DMS53 treated with DMSO at 0.1 percent for 48 hours (cell line): ENCODE data around the gene BCL2.
A peak's percentile ranks its signal among the peaks of the same experiment; 100 is the strongest.

Source experiments
- DNase-seq: peaks from one replicate; lab custom pipeline; 2025; ENCODE audit not compliant: unreplicated experiment; lab: John Stamatoyannopoulos, UW

The BCL2 gene

DNA sequence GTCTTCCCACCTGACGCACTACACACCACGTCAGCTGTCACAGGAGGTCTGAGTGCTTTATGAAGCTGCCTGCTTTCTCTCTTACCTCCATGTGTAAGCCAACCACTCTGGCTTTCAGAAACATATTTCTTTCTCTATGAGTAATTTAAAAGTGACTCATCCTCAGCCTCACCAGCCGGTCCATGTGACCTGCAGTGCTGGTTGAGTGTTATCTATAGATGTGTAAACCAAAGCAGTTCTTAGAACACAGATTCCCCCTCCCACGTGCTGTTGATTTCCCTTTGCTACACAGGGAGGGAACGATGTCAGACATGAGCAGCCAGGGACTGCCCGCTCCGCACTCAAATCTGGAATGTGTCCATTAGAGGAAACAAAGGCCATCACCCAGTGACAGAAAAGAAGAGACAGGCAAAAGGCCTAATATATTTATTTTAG lies 157.8 kb downstream of the BCL2 start:
- DNase-seq, result peak; percentile 99

DNA sequence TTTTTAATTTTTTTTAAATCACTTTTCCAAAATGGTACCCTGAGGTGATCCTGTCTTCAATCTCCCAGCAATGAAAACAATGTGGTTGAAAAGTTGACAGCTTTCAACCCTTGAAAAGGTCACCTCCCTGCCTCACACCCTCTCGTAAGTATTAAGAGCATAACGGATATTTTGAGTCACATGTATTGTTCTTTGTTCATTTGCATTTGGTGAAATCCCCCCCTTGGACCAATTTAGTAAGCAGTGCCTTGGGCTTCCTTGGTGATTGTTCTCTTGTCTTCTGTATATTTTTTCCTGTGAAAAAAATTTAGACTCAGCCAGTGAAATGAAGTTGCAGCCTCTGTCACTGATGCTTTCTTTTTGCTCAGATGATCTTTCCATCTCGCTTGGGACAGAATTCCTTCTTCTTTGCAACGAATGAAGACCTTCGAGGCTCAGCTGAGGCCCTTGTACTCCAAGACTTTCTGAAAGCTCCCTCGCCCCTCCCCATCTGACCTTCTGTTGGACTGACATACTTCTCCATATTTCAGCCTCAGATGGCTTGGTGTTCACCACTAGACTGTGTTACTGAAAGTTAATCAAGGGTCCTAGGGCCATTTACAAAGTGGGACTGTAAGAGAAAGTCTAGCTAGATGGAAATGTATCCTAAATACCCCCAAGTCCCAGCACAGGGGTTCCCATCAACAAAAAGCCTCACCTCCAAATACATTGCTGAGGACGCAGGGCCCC lies 158.4 kb downstream of the BCL2 start:
- DNase-seq, result no peak

DNA sequence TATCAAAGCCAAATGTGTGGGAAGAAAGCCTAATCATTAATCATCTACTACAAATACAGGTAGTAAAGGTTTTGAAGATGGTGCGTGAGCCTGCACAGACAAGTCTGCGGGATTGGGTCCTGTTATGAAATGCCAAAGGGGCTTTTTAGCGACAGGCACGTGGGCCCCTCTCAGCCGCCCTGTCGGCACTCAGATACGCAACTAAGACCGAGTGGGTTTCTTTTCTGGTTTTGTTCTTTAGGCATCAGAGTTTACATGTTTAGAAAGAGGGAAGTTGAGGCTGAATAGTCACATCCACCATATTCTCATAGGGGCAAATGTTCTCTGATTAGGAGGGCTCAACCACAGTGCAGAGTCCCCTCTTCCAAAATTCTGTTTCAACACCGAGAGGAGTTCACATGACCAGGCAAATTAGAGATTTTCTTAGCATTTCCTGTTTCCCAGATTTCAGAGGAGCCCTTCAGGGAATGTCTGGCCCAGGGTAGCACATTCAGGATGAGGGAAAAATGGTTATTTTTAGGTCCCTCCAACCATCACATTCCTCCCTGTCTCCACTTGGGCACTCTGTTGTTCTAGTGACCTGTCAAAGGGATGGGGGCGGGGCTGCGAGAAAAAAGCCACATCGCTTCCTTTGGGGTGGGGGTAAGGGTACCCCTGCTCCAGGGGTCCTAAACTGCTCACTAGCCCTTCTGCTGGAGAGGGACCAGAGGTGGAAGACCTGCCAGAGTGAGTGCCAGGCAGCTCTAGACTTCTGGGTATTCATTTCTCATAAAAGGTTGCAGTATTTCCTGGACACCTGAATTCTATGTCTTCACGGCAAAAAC lies 159.2 kb downstream of the BCL2 start:
- DNase-seq, result no peak

DNA sequence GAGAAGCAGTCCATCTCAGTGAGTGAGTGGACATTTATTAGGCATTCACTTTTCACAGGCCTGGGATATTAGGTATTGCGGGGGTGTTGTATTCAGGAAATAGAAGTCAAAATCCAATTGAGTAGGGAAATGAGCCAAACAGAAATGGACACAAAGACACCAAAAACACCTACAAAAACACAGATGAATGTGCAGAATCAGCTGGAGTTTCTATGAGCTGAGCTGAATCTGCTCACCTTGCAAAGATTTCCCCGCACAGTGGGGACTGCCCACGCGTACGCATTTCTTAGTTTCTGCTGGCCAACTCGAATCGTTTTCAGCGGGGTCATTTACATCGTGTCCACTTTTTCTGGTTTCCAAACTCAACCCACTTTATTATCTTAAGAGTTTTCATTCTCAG lies 160.0 kb downstream of the BCL2 start:
- DNase-seq, result no peak

DNA sequence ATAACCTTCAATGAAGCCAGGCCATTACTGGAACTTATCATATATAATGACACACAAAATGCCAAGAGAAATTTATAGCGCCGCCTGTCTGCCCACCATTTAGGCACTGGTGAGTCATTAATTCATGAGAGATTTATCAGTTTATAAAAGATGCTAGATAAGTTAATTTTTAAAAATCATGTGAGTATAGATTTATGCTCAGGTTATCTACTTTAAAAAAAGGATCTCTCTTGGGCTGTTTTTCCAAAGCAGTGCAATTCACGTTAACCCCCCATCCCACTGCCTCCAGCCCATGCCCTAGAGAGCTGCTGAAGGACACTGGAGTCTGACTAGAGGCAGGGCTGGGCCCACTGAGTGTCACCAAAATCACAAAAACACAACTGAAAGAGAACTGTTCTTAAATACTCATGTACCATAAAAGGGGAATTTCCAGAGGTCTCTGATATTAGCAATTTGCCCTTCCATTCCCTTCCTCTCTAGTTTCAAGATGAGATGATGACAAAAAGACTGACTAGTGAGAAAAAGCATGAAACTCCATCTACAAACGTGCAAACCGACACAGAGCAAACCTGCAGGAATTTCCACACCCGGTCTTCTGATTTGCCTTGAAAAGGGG lies 160.8 kb downstream of the BCL2 start:
- DNase-seq, result no peak

DNA sequence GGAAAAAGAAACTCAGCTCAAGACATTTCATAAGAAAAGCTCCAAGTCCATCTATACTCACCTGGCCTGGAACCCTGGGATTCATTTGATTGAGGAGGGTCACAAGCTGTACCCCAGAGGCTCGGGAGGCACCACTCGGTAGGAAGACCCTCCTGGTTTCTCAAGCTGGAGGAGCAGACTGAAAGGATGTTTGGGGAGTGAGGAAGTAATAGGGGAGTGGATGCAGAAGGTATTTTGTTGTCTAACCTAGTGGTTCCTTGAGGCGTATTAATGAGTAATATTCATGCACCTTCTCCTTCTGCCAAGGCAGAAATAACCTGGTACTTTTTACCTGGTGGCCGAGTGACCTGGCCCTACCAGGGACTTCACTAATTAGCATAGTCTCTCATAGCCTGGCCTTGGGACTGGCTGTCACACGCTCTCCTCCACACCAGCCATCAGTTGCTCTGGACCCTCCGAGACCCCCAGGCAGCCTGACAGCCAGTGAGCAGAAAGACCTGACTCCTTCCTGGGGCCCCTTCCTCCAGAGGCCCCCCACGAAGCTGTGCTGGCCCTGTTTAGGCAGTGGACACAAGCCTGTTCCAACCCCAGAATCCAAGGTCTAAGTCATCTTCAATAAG lies 161.4 kb downstream of the BCL2 start:
- no peak for DNase-seq

DNA sequence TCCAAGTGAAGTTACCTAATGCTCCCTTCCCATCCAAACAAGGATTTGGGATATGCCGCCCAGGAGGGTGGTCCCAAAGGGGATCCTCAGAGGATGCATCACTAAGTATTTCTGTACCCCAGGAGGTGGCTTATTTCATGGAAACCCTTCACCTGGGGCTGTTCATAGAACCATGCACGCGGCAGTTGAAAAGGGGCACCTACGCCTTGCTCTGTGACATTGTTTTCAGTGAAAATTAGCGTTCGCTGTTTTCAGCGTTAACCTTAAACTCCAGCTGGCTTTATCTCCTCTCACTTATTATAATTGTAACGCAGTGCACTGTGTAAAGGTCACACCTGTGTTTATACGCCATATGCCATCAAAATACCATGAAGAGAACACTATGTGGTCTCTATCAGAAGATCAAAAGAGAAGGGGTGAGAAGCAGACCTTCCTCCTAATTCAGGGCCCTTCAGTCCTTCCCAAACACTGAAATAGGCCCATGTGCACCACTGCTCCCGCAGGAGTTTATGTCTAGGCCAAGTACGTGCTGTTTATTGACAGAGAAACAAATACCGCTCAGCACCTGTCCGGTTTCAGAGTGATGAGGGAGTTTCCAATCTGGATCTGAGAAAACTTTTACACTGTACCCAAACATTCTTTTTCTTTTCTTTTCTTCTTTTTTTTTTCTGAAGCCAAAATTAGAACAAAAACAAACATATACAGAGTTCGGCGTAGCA lies 162.1 kb downstream of the BCL2 start:
- DNase-seq, result peak; percentile 86

DNA sequence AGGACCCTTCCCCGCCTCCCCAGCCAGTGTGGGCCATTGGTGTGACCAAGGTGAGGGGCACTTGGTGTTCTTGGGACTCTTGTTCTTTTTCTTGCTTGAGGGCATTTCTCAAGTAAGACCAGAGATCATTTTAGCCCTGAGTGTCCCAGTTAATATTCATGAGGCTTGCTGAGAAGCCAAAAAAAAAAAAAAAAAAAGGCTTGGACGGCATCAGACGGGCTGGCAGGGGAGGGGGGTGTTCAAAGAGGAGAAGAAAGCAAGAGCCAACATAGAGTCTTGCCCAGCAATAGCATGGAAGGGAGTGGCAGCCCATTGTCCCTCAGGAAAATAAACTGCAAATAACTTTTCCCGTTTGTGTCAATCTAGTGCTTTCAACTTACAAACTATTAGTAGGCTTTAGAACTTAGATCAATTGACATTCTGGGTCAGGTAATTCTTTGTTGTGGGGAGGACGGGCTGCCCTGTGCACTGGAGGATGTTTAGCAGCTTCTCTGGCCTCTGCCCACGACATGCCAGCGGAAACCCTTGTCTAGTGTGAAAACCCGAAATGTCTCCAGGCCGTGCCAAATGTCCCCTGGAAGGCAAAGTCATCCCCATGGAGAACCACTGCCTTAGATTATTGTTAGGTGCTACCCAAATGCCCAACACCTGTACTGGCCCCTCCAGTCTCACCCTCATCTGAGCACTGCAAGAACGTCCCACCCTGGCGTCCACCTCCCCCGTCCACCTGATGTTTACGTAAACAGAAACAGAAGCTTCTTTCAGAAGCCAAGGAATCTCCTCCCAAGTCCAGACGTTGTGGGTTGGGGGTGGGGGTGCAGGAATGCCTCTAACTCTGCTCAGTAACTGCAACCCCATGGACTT lies 163.4 kb downstream of the BCL2 start:
- DNase-seq, result no peak

DNA sequence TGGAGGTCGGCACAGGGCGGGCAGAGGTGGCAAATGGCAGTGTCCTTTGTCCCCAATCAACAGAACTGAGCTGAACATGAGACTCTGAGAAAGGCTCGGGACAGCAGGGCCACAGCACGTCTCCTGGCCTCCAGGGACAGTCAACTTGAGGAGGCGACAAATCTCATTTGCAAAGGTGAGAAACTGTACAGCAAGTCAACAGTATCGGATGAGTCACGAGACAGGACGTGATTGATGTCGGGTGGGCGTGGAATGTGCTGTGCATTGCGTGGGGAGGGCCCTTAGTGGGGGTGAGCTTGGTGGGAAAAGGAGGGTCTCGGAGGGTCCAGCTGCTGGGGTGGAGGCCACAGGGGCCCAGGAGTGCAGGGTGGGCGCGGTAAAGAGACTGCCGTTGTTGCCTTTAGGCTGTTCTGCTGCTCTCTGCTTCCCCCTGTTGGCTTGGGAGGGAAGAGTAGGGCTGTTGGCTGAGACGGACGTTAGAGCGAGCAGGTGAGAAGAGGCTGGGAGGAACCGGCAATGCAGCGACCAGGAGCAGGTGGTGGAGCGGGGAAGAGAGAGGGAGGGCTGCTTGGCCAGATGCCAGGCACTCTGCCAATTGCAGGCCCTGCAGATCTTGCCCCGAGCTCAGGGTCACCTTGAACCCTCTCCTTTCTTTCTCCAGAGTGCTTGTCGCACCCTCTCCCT lies 164.3 kb downstream of the BCL2 start:
- DNase-seq, result peak; percentile 99

DNA sequence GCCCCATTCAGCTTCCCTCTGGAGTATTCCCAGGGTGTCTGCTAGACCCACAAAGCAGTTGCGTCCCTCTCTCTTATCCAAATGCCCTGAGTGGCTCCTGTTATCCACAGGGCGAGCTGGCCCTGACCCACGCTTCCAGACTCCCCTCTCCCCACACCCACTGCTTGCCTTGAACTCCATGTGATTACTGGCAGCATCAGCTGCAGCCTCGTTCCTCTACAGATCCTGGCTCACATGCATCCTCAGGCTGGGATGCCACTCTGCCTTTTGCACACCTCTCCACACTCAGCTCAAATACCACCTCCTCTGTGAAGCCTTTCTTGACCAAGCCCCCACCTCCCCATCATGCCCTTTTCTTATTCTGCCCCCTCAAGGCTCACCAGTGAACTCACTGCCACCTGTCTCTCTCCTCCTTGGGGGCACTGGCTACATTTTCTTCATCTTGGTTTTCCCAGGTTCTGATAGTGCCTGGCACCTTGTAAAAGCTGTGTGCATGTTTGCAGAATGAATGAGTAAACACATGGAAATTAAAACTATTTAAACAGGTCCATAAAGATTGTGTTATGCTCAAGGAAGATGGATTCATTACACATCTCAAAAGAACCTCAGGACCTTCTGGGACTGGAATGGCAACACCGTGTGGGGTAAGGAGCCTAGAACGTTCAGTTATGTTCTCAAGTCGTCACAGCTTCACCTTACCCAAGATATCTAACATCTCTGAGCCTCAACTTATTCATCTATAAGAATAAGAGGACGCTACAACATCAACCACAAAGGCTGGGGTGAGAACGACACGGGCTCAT lies 165.0 kb downstream of the BCL2 start:
- no peak for DNase-seq

DNA sequence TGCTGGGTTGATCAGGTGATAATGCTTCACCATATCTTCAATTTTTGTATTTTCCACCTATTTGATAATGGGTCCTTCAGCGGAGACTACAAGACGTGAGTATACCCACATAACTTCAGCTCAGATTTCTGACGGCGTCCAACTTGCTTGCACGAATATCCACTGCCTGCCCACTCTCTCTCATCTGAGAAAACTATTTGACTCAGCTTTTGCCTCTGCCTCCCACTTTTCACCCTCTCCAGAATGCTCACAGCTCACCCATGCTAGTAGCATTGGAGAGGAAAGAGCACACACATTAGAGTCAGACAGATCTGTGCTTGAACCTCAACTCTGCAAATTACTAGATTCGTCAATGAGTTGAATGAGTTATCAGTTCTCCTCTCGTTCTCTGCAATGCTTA lies 166.8 kb downstream of the BCL2 start:
- no peak for DNase-seq

DNA sequence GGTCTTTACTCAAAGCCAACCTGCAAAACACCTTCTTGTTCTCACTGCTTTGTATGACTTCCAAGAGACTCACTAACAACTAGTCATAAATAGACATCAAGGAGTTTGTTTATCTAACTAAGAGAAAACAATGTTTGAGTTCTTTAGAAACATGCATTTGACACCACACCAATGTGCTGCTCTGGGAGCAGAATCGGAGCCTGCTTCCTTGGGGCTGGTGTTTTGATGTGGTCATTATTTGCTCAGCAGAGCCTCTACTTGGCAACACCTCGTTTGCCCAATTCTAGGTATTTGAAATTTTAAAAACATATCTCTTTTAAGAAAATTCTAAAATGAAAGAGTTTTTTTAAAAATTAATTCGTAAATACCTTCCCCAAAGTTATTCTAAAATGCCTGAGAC lies 167.5 kb downstream of the BCL2 start:
- no peak for DNase-seq

DNA sequence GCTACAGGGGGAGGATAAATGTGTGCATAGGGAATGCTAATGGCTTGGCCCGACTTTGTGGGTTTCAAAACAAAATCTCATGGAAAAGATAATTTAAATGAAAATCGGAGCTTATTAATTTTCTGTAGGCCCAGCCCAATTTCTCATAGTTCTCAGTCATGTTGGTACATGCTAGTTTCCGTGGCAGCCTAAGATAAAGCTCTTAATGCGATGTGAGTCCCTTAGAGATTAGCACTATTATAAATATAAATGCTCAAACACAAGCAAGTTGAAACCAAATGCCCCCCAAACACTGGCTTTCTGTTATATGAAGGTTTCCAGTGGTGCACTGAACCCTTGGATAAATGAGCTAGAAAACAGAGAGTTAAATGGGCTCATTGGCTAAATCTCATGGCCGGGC lies 168.0 kb downstream of the BCL2 start:
- no peak for DNase-seq

DNA sequence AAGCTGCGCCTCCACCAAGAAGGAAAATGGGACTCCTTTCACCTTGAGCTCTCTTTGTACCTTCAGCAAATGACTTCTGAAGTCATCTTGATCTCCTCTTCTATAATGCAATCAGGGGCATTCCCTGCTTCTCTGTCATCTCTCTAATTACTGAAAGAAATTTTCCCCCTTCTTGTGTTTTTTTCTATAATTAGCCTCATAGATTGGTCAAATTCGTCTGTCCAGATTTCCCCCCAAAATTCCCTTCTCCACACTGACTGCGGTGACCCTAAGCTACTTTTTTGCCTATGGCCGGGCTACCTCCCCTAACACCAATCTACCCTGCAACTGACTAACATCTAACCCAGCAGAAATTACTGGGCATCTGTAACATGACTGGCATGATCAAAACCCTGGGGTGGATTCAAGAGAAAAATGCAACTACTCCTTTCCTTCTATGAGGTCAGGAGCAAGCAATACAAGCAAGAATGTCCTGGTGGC lies 168.6 kb downstream of the BCL2 start:
- no peak for DNase-seq

DNA sequence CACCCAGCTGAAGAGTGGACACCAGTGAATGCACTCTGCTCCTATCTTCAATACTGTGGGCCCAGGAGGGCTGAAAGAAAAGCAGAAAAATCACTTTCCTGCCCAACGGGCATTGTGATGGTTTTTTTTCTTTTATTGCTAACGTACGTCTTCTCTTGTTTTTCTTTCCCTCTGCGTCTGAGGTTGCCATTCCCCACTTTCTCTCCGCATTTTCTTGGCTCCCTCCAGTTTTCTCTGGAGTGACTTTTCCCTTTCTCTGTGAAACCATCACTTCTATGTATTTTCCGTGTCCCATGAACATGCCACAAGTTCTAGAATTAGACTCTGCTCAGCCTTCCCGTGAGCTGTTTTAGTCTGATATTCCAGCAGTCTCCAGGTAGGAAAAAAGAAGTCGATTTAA lies 169.2 kb downstream of the BCL2 start:
- no peak for DNase-seq

DNA sequence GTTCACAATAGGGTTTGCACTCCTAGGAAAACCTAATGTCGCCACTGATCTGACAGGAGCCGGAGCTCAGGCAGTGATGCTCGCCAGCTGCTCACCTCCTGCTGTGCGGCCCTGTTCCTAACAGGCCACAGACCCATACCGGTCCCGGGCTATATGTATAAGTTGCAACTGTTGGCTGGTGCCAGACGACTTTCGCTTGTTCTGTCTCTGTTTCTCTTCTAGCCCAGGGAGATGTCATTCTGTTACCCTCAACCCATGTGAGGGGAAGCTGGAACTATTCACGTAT lies 170.3 kb downstream of the BCL2 start:
- DNase-seq, result peak; percentile 65

DNA sequence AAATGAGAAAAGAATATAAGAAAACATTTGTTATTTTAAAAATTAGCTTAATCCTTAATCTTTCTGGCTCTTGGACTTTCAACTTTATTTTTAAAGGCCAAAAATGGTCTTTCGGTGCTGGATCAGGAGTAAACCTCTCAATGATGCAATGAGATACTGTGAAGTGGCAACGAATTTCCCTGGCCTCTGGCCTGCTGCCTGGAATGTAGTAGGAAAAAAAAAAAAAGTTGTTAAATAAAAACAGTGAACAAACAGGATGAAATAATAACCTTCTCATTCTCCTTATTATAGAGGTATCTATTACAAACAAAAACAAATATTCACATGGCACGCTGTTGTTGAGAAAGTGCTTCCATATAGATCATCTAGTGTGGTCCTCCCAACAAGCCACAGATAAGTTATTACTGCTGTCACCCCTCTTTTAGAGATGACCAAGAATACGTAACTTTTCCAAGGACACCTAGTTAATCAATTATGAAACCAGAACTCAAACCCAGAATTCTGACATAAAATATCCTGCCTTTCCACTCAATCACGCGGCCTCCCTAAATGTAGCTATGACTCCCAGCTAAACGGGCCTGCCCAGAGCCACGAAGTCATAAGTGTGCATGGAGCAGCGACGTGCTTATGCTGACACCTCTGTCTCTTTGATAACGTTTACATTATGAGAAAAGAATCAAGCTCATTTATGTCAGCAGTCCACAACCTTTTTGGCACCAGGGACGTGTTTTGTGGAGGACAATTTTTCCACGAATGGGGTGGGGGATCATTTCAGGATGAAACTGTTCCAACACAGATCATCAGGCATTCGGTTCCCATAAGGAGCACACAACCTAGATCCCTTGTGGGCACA lies 170.9 kb downstream of the BCL2 start:
- peak; percentile 78 for DNase-seq

DNA sequence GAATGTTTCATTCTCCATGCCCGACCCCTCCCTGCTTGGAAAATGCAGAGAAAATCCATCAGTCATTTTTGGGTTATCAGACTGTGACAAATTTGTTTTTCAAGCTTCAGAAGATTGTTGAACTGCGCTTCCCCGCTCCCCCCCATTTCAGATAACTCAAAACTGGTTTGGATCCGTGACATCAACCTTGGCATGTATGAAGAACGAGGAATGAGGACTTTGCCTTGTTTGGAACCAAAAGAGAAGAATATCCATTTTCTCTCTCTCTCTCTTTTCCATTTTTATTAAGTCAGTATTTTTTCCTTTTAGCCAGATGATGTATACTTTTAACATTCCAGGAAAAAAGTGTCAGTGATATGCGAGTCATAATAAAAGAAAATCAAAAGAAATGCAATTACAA lies 171.6 kb downstream of the BCL2 start:
- DNase-seq, result no peak
